Stimulated activated CD4-positive, alpha-beta T cell treated with anti-CD3 and anti-CD28 coated beads, Interleukin-2, amount 100 ng/mL, for 24 hours (primary cell): ENCODE measurements around the gene DBNDD1.
"Not testable (repeated sequence)": the region's sequence is repeated elsewhere in the genome, so short reads cannot be mapped to it uniquely, and the experiment has no call there.

Experiments used
- DNase-seq, 2 donors: peaks; one replicate each; pipeline ENCODE4 v3.0.0-alpha.2; 2020

Gene DBNDD1

GRCh38 chr16:90018652-90019542 is at the start of gene DBNDD1:
Gene DBNDD1, minus strand, starts transcription at chr16:90019456. Its CDS starts 115 bp downstream, at chr16:90019341.
- no peak for DNase-seq

- no peak for DNase-seq
Measured at GRCh38 chr16:90061437-90061836, 42.2 kb upstream of the DBNDD1 start.

- DNase-seq, result peak in 1 of 2 donors; percentile 28
Measured at GRCh38 chr16:90057738-90058173, 38.5 kb upstream of the DBNDD1 start.

GRCh38 chr16:90056521-90056920 is 37.3 kb upstream of the DBNDD1 start:
- DNase-seq, result not testable (repeated sequence)

GRCh38 chr16:90055371-90055770 is 36.1 kb upstream of the DBNDD1 start:
- DNase-seq, result no peak

GRCh38 chr16:90054554-90054953 is 35.3 kb upstream of the DBNDD1 start:
- DNase-seq, result no peak

- no peak for DNase-seq
Measured at GRCh38 chr16:90053902-90054500, 34.7 kb upstream of the DBNDD1 start.

- no peak for DNase-seq
Measured at GRCh38 chr16:90050969-90051368, 31.7 kb upstream of the DBNDD1 start.

- DNase-seq, result no peak
Measured at GRCh38 chr16:90048737-90049330, 29.6 kb upstream of the DBNDD1 start.

GRCh38 chr16:90048347-90048722 is 29.1 kb upstream of the DBNDD1 start:
- no peak for DNase-seq

GRCh38 chr16:90047714-90048346 is 28.6 kb upstream of the DBNDD1 start:
- DNase-seq, result no peak

GRCh38 chr16:90046971-90047713 is 27.9 kb upstream of the DBNDD1 start:
- DNase-seq, result no peak

GRCh38 chr16:90046122-90046970 is 27.1 kb upstream of the DBNDD1 start:
- no peak for DNase-seq

GRCh38 chr16:90044111-90044551 is 24.9 kb upstream of the DBNDD1 start:
- no peak for DNase-seq

GRCh38 chr16:90043526-90043925 is 24.3 kb upstream of the DBNDD1 start:
- DNase-seq, result no peak

GRCh38 chr16:90042946-90043514 is 23.8 kb upstream of the DBNDD1 start:
- DNase-seq, result no peak

- DNase-seq, result no peak
Measured at GRCh38 chr16:90041896-90042473, 22.7 kb upstream of the DBNDD1 start.

GRCh38 chr16:90040152-90041023 is 21.1 kb upstream of the DBNDD1 start:
- DNase-seq, result no peak

- DNase-seq, result no peak
Measured at GRCh38 chr16:90037276-90037675, 18.0 kb upstream of the DBNDD1 start.

- no peak for DNase-seq
Measured at GRCh38 chr16:90035902-90036301, 16.6 kb upstream of the DBNDD1 start.
